Body of pancreas (tissue), 4 donors: ENCODE results near the gene OR6A2. TPM values are rescaled to one million over a fixed set of nuclear protein-coding genes. Genes with fewer than 3 reads are reported as not detected.

Source experiments
- ATAC-seq: fragments of 150-250 bp; one replicate; pipeline ENCODE4 v1.9.1; 2016
- DNase-seq, 4 donors: peaks; one replicate each; pipeline ENCODE4 v3.0.0-alpha.2; 2019
- H3K27ac ChIP-seq, 4 donors: fragments of 200-600 bp; sonication (generic); 1 replicate in 3 of 4; 2 replicates in 1 of 4; pipeline versions ENCODE4 v1.5.1 to v1.6.1; 2016 to 2019; ENCODE audit warnings: mild to moderate bottlenecking in 1 of 4, mixed read lengths in 1 of 4, moderate library complexity in 1 of 4
- H3K27me3 ChIP-seq, 2 donors: fragments of 200-600 bp; sonication (generic); one replicate each; pipeline ENCODE4 v1.6.0; 2016; ENCODE audit warnings: mild to moderate bottlenecking in 1 of 2
- H3K36me3 ChIP-seq, 2 donors: fragments of 200-600 bp; sonication (generic); replicated peaks in 1 of 2; 2 replicates each; pipeline ENCODE4 v1.5.1; 2016; ENCODE audit warnings: low read depth in 2 of 2; ENCODE audit not compliant: insufficient read depth in 1 of 2
- H3K4me1 ChIP-seq: fragments of 200-600 bp; sonication (generic); one replicate; pipeline ENCODE4 v1.6.0; 2016
- H3K4me3 ChIP-seq, 2 donors: fragments of 200-600 bp; sonication (generic); 1 replicate in 1 of 2; 2 replicates in 1 of 2; pipeline ENCODE4 v1.5.1; 2016 to 2019
- H3K9me3 ChIP-seq, 3 donors: fragments of 200-600 bp; sonication (generic); 1 replicate in 2 of 3; 2 replicates in 1 of 3; pipeline ENCODE4 v1.5.1; 2016
- CTCF ChIP-seq, 7 experiments: fragments of 450-650 bp in 4 of 7; fragments of 200-600 bp in 3 of 7; sonication (generic) in 3 of 7; IDR thresholded peaks; one replicate each; pipeline ENCODE4 v1.5.1; 2016 to 2019; ENCODE audit warnings: antibody characterized with exemption in 7 of 7
- POLR2A ChIP-seq, 3 donors: fragments of 450-650 bp; IDR thresholded peaks; one replicate each; pipeline ENCODE4 v1.6.1; 2016; ENCODE audit warnings: antibody characterized with exemption in 3 of 3, mild to moderate bottlenecking in 2 of 3
- WGBS, 2 donors: methylation state at CpG; one replicate each; pipeline ENCODE4 v1.1.5; 2017; 5-methylcytosine and 5-hydroxymethylcytosine counted together
- intact Hi-C: fragments of 100-400 bp; cut with DNase I; formaldehyde crosslinking; loops from one replicate; pipeline ENCODE4 v1.15.1; 2023
- total RNA-seq, 2 donors: library from RNA; depleted of rRNA; stranded (reverse); fragments of >200 nt; gene quantifications; one replicate each; pipeline ENCODE4 v1.1.0, GENCODE V29; 2016

Gene OR6A2
- total RNA-seq, 2 donors from 2014 or later = 1.0 to 2.3 TPM

GRCh38 chr11:6742260-6742659, 57.2 kb downstream of the OR6A2 start:
- Histone ChIP-seq H3K27me3 (no peaks in the 10 kb centered on the region), H3K4me1 (no peaks in the 10 kb centered on the region), H3K36me3 (no peaks in the 10 kb centered on the region), H3K9me3 (no peaks in the 10 kb centered on the region), H3K4me3 (no peak overlapping the region), H3K27ac (no peak overlapping the region)
- no peak for TF ChIP-seq CTCF (IDR thresholded peaks at IDR 0.05)
- TF ChIP-seq POLR2A (IDR thresholded peaks at IDR 0.05) = no peak
- ATAC-seq (no peak), DNase-seq (no peak)
- 66 to 67% methylated on average over 7 of the region's 7 CpGs for WGBS, 2 donors
- intact Hi-C loops = no loop called here

Other genes with a start within 250 kb of the OR6A2 start
- gene RRP8, start 196.1 kb downstream of the OR6A2 start, total RNA-seq = 1 to 10 TPM; 5.4 to 8.9 TPM
- gene ILK, start 195.9 kb downstream of the OR6A2 start, total RNA-seq = 100 to 1,000 TPM in 1 of 2 donors, 10 to 100 TPM in 1; 82.8 to 137 TPM
- gene TAF10, start 187.5 kb downstream of the OR6A2 start, total RNA-seq = 100 to 1,000 TPM; 115 to 215 TPM
- gene TPP1, start 180.3 kb downstream of the OR6A2 start, total RNA-seq = 10 to 100 TPM; 20.8 TPM
- 10 to 100 TPM in 1 of 2 donors, 1 to 10 TPM in 1; 6.0 to 10.9 TPM for gene DCHS1, start 143.9 kb downstream of the OR6A2 start, total RNA-seq
- gene MRPL17, start 116.3 kb downstream of the OR6A2 start, total RNA-seq = 100 to 1,000 TPM in 1 of 2 donors, 10 to 100 TPM in 1; 19.4 to 263 TPM
- under 1 TPM; under 0.01 to 0.26 TPM for gene OR2AG2, start 27.7 kb downstream of the OR6A2 start, total RNA-seq
- gene OR2AG1, start 16.7 kb downstream of the OR6A2 start, total RNA-seq = not detected
- not detected for gene OR10A5, start 46.0 kb upstream of the OR6A2 start, total RNA-seq
- not detected for gene OR10A2, start 63.4 kb upstream of the OR6A2 start, total RNA-seq
- not detected for gene OR10A4, start 76.9 kb upstream of the OR6A2 start, total RNA-seq
- under 1 TPM in 1 of 2 donors, not detected in 1; 0.78 TPM for gene OR2D2, start 92.8 kb upstream of the OR6A2 start, total RNA-seq
- not detected for gene OR2D3, start 121.3 kb upstream of the OR6A2 start, total RNA-seq
- 1 to 10 TPM; 4.9 to 7.3 TPM for gene ZNF215, start 126.7 kb upstream of the OR6A2 start, total RNA-seq
- 1 to 10 TPM; 2.1 to 4.3 TPM for gene ZNF214, start 220.7 kb upstream of the OR6A2 start, total RNA-seq
- gene NLRP14, start 220.8 kb upstream of the OR6A2 start, total RNA-seq = under 1 TPM; under 0.01 to 0.33 TPM